GM21423 (cell line): ENCODE results near the gene RGS10.

Source experiments
- ATAC-seq: cut with Tn5 transposase; IDR thresholded peaks from one replicate; pipeline ENCODE4 v1.9.1; 2021; ENCODE audit warnings: mild to moderate bottlenecking, moderate library complexity; ENCODE audit not compliant: unreplicated experiment

Gene RGS10

DNA sequence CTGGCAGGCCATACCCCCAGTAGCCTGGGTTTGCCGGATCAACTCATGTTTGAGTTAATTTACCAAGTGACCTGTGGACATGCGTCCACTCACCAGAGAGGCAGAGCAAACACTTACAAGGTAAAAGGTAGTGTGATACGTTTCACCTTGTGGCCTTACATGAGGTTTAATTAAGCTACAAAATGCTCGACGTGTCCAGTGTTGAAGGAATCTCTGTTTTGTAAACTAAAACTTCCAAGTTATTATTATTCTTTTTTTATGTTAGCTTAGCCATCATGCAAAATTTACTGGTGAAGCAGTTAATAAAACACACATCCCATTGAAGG lies 42.9 kb downstream of the RGS10 start:
- no peak for ATAC-seq

GRCh38 chr10:119498889-119499676 lies 43.4 kb downstream of the RGS10 start:
- no peak for ATAC-seq

DNA sequence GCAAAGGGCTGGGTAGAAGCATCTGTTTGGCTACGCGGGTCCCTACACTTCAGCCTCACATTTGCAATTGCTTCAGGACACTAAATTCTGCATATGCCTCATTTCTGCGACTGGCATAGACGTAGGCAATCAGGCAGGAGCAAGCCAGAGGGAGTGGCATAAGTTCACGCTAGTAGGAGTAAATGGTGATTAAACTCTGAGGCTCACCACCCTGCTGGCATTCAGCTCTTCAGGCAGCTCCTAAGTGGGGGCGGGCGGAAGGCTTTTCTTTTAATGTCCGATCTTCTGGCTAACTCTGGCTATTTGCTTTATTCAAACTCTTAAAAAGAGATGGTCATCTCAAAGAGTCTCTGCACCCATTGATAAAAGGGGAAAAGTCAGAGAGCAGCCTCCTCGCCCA lies 45.3 kb downstream of the RGS10 start:
- ATAC-seq, result no peak

DNA sequence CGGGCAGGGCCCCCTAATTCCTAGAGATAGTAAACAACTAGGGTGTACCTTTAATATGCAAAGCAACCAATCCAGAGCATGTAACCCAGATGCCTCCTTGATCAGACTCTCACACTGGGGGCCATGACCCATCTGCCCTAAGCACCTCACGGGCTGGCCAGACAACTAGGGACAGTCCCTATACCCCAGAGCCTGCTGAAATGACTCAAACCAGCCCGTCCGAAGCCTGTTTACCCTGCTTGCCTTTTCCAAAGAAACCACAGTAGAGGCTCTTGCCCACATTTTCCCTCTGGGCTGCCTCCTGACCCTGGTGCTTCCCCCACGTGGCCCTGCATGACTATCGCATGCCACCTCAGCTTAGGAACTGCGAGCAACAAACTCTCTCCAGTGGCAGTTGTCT lies 46.2 kb downstream of the RGS10 start:
- ATAC-seq, result peak; percentile 86

DNA sequence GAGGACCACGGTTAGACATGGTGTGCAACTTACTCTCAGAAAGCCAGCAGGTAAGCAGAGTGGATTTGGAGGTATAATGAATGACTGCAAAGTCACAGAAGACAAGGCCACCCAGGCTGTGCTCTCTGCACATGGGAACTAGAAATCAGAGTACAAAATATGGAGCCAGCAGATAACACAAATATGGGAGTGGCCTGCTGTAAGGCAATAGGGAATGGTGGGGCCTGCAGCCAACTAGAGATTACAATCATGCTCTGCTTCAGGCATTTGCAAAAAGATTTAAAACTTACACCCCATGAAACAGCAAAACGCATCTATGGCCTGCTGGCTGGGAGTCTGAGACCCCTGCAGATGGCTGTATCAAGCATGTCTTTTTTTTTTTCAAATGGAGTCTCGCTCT lies 47.0 kb downstream of the RGS10 start:
- ATAC-seq, result no peak

- no peak for ATAC-seq
Measured at GRCh38 chr10:119495021-119495505, 47.5 kb downstream of the RGS10 start.

- ATAC-seq, result no peak
Measured at GRCh38 chr10:119494236-119495020, 48.1 kb downstream of the RGS10 start.

- ATAC-seq, result no peak
Measured at GRCh38 chr10:119493155-119493554, 49.4 kb downstream of the RGS10 start.

DNA sequence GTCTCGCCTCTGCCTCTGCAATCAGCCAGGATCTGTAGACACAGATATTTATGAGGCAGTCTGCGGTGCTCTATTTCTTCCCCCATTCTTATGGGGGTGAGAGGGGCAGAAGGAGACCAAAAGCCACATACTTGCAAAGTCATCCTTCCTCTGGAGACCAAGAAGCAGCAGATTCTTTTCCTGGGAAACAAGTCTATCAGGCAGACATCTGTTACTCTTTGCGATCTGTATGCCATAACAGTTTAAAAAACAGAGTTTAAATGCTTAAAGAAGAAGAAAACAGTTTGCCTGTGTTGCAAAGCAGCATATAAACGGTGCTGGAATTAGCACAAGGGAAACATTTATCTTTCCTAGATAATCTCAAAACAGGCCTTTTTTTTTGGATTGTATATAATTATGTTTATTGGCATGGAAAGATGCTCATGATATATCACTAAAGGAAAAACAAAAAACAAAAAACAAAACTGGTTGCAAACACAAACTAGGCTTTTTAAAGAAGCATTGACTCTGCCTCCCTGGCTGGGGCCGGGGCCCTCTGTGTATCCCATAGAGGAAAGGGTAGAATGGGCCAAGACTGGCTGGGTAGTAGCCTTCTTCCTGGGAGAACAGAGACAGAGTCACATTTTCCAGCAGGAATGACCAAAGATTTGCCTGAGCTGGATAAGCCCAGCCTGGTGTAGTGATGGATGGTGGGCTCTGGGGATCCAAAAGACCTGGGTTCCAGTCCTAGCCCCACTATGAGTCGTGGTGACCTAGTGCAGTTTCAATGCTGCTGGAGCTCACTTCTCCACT lies 50.4 kb downstream of the RGS10 start:
- ATAC-seq, result no peak

- no peak for ATAC-seq
Measured at GRCh38 chr10:119489991-119490326, 52.6 kb downstream of the RGS10 start.

DNA sequence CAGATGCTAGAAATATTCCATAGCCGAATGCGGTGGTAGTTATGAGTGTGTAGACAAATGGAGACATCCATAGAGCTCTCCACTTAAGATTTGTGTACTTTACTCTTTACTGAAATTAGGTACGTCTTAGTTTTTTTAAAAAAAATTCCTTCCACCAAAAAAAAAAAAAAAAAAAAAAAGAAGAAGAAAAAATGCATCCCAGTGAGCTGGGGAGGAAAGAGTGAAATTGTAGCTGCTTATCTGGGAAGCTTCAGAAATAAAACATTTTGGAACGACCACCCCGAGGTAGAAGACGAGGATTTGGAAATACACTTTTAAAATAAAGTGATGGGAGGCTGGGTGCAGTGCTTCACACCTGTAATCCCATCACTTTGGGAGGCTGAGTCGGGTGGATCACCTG lies 53.8 kb downstream of the RGS10 start:
- ATAC-seq, result no peak

GRCh38 chr10:119483839-119484238 lies 58.7 kb downstream of the RGS10 start:
- no peak for ATAC-seq

DNA sequence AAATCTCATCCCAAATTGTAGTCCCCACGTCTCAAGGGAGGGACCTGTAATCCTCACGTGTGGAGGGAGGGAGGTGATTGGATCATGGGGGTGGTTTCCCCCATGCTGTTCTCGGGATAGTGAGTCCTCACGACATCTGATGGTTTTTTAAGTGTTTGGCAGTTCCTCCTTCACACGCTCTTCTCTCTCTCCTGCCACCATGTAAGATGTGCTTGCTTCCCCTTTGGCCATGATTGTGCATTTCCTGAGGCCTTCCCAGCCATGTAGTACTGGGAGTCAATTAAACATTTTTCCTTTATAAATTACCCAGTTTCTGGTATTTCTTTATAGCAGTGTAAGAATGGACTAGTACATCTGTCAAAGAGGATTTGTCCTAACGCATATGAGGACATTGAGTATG lies 59.5 kb downstream of the RGS10 start:
- no peak for ATAC-seq

DNA sequence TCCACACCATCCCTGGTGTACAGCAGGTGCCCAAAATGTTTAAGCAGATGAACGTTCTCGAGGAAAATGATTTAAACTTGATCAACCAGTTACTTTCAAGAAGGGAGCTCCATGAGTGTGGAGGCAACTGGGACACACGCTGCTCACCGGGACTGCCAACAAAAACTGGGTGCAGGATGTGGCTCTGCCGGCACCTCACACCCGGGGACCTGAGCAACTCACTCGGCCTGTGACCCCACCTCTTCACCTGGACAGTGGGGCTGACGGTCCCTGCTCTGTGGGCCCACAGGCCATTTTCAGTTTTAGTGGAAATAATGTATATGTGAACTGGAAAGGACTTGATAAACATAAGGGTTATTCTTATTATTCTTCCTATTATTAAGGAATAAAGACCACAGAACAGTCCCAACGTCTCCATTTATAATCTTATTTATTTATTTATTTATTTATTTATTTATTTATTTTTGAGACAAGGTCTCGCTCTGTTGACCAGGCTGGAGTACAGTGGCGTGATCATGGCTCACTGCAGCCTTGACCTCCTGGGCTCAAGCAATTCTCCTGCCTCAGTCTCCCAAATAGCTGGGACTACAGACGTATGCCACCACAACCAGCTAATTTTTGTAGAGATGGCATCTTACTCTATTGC lies 60.6 kb downstream of the RGS10 start:
- ATAC-seq, result no peak

GRCh38 chr10:119480667-119481066 lies 61.9 kb downstream of the RGS10 start:
- ATAC-seq, result no peak

DNA sequence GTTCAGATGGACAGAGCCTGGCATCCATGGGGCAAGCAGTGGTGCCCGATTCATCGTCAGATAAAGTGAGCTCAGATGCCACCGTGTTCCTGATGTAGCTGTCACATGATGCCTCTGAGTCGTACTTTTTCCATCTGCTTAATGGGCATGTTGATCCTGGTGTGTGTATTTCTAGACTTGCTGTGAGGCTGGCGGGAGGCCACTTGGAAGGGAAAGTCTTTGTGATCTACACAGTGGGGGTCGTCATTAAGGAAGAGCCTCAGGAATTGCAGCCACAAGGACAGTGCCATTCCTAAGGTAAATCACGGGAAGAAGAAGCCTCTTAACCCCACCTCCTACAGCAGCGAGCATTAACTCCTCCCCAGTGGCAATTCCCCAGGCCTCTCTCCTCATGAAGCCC lies 63.0 kb downstream of the RGS10 start:
- no peak for ATAC-seq

DNA sequence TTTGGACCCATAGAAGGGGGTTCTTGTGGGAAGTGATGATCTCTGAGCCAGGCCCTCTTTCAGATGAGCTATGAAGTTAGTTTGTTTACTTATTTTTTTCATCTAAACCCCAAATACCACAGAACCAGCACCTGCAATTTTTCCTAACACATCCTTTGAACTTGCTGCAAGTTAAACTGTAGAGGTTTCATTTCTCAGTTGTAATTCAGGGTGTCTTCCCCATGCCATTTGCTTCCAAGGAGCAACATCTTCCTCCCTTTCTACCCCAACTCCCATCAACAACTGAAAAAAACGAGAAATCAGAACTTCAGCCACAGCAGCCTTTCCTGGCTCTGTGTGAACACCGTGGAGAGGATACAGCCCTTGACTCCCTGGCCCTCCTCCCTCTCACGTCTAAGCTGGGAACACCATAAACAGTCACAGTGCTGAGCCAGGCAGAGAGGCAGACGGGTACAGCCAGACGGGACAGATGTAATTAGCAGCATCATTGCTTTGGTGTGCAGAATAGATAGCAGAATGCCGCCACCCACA lies 63.6 kb downstream of the RGS10 start:
- ATAC-seq, result peak; percentile 8

DNA sequence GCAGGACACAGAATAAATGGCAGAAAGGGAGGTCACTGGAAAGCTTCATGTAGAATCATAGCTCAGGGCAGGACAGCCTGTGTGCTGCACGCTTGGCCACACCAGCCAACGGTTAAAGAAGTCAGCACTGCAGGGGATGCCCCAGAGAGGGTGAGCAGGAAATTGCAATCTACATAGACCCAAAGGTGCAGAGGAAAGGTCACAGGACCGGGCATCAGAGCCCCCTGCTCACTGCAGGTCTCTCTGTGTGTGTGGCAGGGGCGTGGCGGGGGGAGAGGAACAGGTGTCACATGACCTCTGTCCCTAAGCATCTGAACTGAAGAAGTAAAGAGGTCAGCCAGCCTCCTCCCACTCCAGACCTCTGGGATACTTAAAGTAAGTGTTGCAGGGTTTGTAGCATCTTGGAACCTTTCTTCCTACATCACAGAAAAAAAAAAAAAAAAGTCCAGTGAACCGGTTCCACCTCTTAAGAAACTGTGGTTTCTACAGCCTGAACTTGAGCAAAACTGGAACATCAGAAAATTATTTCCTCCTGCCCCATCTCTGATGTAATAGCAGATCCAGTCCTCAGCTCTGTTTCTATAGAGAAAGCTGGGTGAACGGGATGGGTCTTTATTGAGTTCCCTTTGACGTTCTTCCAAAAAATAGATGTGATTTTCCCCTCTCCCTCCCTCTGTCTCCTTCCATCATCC lies 64.3 kb downstream of the RGS10 start:
- peak; percentile 86 for ATAC-seq

- peak; percentile 35 for ATAC-seq
Measured at GRCh38 chr10:119477444-119477843, 65.1 kb downstream of the RGS10 start.

- no peak for ATAC-seq
Measured at GRCh38 chr10:119474606-119475005, 67.9 kb downstream of the RGS10 start.
